Activated CD4-positive, CD25-positive, alpha-beta regulatory T cell treated with anti-CD3 and anti-CD28 coated beads, Interleukin-2, amount 50 U/mL, for 16 hours (primary cell): ENCODE data around the gene SLCO2A1.

Experiments
- DNase-seq: peaks from one replicate; pipeline ENCODE4 v3.0.0-alpha.2; 2020; ENCODE audit warnings: low read depth, low spot score

Gene SLCO2A1

DNA sequence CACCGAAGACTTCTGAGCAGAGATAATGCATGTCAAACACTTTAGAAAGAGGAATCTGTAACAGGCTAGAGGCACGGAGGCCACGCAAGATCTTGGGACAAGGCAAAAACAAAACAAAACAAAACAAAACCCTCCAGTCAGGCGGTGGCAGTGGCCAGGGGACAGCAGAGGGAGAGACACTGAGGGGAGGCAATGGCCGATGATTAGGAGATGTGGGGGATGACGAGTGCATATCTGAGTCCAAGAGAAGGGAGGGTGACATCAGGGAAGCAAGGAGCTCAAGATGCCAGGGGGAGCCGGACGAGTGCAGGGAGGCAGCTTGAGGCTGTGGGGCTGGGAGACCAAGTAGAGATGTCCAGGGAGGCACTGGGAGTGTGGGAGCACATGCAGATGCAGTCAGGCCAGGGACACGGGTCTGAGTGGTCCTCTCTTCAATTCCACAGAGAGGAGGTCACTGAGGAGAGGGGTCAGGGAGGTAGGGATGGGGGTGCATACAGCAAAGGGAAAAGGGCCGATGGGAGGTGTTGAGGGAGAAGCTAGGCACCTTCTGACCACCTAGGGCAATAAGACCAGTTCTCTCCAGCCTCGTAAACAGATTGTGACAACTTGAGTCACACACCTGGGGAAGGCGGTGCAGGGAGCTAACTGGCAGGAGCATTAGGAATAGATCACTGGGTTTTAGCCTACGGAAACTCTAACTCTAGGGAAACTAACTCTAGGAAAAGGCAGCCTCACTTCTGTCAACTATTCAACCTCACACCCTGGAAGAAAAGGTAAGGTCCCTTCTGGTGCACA, 29.6 kb downstream of the SLCO2A1 start:
- no peak for DNase-seq

DNA sequence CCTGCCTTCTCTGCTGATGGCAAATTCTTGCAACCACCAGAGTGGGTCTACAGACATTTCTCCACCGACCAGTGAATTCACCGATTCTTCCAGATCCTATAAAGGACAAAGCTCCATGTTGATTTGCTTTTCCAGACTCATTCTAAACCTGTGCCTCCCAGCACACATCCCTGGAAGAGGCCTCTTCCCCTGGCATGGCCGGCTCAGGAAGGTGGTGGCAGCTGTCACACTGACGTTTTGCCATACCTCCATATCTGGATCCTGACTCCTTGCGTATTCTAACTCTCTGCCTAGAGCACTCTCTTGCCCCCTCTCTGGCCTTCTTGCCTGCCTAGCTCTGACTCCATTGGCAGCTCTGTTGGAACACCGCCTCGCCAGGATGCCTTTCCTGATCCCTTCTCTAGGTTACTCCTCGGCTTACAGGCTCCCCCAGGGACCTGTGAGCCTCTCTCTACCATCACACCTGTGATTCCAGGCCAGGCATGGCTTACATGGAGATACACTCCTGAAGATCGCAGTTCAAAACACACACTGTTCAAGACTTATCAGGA, 31.0 kb downstream of the SLCO2A1 start:
- DNase-seq, result no peak

DNA sequence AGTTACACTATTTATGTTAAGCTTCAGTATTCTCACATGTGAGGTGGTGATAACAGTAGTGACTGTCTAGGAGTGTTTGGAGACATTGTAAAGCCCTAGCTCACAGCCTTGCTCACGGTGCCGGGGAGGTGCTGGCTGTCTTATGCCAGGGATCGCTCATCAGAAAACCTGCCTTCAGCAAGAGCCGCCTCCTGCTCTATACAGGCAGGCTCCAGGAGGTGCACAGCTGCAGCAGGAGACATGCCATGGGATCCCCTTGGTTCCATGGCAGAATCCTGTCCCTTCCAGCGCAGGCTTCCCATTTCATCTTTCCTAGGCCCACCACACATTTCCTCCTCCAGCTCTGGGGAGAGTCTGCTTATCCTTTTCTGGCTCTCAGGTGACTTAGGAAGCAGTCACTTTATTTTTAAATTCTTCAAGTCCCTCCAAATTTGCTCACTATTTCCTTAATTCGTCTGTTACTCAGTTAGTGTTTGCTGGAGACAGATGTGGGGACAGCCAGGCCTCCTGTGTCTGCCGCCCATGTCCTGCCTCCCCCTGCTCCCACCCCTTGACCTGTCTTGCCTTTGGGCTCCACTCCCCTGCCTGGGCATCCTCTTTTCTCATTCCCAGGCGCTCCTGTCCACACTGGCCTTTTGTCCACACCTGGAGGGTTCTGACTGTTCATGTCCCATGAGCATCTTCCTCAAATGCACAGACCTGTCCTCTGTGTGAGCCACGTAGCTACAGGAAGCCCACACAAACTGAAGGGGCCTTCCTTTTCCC, 31.7 kb downstream of the SLCO2A1 start:
- DNase-seq, result no peak

DNA sequence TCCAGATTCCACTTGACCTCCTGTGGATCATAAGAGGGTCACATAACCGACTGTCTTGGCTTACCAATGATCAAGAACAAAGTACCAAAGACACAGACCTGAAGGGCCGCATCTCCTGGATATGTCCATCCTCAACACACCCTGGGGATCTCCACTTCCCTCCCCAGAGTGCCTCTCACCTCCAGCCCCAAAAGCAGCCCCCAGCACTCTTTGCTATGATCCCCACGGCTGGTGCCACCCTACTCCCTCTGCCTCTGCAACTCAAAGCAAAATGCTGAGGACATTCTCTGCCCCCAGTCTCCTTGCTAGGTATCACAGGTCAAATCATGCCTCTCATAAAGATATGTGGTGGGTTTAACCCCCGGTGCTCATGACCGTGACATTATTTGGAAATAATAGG, 32.7 kb downstream of the SLCO2A1 start:
- no peak for DNase-seq

DNA sequence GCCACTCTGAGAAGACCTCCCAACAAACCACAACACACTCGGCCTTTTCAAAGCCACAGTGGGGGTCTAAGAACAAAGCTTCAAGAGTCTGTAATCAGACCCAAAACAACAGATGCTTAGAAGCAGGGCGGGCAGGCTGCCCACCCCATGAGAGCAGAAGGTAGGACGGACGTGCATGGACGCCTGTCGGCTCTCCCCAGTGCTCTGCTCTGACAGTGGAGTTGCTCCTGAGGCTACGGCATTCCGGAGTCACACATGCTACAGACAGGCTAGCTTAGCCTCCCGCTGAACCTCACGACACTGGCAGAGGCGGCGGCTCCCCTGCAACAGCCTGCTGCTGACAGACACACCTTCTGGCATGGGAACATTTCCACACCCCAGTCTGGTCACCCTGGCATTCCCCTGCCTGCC, 33.5 kb downstream of the SLCO2A1 start:
- DNase-seq, result no peak

DNA sequence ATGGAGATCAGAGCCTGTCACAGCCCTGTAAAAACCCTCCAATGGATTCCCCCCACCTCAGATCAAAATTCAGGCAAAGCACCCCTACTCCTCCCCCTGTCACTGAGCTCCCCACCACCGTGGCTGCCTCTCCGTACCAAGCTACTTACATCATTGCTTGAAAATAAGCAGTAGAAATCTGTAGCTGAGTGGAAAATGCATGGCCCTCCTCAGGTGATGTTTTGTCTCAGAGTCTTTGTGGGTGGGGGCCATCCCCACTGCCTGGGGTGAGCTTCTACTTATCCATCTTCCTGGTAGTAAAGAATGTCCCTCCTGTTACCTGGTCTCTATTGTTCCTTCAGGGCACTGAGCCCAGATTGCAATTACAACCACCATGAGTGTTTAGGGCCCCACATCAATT, 34.5 kb downstream of the SLCO2A1 start:
- DNase-seq, result no peak

DNA sequence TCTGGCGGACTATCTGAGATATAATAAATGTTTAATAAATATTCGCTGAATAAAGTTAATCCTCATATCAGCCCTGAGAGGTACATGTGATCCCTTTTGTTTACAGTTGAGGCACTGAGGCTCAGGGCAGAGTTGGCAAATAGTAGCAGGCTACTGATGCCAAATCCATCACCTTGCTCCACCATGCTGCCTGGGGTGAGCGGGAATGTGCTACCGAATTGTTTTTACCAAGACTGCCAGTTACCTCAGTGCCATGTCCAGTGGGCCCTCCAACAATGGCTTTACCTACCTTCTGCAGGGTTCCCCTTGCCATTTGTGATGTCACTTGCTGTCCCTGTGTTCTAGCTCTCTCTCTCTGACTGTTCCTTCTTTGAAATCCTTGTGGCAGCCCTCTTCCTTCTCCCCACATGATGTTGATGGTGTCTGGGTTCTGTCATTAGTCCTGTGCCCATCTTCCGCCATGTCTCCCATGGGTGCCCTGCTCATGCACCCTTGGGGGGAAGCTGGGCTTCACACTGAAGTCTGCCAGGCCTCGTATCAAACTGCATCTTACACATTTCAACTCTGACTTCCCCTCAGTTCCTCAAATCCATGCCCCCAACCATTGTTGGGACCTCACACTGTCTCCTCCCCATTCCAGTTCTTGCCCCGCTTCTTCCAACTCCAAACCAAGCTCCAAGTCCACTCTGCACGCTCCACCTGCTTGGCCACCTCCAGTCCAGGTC, 35.4 kb downstream of the SLCO2A1 start:
- DNase-seq, result no peak

DNA sequence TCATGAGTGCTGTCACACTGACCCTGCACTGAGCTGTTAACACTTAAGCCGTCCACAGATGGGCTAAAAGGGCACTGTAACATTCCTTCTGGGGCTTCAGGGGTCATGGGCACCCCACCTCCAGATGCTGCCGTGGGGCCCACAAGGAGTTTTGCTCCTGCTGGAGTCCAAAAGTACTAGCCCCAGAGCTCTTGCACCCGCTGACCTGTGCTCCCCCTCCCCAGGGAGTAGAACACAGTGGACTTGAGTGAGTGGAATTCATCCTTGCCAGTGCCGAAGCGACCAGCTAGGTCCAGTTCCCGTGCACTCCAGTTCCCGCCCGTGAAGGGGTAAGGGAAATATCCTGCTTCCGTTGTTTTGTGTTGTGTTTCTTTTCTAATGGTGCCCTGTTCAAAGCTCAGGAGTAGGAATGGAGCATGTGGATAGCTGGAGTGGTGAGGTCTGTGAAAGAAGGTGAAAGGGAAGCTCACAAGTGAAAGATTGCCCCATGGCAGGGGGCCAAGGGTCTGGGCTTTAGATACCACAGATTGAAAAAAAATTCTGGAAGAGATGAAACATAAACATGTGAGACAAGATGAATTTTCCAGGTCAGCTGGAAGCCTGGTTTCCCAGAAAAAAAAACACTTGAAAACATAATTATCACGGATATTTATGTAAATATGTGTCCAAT, 36.6 kb downstream of the SLCO2A1 start:
- no peak for DNase-seq

DNA sequence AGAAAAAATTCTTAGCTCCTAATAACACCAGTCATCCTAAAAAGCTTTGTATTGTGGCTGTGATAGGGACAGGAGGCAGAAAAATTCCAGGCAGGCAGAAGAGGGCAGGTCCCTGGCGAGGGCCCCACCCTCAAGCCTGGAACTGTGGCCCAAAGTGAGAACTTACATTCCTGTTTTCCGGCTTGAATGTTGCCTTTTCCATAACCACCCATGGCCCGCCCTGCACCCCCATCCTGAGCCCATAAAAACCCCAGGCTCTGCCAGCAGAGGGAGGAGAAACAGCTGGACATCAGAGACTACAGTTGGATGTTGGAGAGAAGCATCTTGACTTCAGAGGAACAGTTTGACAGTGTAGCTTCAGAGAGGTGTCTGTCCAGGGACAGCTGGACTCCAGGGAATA, 37.3 kb downstream of the SLCO2A1 start:
- DNase-seq, result no peak

DNA sequence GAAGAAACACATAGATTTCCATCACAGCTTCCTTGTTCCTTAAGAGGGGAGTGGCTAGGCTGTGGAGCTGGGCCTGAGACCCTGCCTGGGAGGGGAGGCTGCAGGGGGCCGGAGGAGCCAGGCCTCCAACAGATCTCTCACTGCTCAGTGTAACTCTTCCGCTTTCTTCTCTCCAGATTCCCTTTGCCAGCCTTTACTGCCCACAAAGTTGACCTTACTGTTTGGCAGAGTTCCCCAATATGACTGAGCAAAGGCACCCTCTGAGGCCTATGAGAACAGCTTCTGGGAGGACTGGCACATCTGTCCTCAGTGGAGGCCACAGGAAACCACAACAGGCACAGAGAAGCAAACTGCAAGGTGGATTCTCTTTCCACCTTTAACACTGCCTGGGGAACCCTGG, 38.1 kb downstream of the SLCO2A1 start:
- DNase-seq, result no peak

DNA sequence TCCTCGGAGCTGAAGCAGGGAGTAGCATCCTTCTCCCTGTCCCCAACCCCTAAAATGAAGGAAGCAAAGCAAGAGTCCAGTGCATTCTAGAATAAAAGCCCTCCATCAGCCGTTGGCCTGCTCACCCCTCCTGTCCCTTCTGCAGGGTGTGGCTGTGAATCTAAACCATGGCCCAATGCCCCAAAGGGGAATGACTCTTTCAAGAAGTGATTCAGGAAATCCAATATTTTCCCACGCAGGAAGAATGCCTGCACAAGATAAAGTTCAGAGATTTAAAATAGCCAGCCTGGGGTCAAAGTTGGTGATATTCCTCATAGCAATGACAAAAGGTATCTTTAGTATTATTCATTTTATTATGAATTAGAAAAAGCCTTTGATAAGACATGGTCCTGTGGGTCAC, 38.5 kb downstream of the SLCO2A1 start:
- DNase-seq, result no peak

DNA sequence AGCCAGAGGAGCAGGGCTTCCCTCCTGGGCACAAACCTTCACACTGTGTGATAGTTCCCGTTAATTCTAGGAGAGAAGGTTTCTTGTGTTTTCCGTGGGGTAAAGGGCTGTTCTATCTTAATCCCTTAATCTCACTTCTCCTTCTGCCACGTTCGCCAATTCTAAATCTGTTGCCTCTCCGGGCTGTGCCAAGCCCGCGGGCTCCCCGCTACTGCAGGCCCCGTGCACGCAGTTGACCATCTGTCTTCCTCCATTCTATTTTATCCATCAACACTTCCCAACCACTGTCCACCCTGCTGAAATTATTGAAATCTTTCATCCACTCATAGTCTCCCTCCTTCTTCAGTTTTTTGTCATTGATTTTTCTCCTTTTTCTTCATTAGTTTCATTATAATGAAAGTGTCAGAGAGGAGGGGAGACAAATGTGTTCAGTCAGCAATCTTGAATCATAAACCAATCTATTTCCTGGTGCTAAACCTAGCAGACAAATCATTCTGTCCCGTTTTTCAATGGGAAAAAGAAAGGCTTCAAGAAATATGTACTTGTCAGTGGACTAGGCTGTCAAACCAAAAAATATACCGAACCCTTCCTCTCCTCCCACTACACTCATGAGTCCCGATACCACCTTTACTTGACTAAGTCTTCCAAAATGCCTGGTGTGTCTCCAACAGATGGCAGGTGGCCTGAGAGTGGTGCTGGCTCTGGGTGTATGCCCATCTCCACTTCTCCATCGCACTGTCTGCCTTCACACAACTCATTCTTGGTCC, 39.6 kb downstream of the SLCO2A1 start:
- DNase-seq, result no peak

DNA sequence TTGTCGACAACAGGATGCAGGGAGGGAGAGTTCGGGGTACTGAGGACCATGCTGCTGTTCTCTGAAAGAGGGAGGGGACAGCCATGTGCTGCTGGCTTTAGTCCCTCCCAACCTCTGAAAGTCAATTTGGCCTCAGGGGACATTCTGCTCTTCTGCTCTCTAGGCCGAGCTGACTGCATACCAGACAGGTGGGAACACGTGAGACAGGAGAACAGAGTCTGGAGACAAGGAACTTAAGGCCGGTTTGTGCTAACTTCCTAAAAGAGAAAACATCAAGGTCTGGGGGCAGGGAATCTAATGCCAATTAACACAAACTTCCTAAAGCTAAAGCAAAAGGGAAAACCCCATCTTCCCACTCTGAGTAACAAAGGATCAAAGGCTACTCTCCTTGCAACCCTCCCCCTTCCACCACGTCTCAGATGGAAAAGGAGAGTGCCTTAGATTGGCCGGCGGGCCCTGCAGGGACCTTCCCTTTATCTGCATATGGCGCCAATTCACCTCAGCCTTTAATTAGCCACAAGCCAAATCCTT, 41.0 kb downstream of the SLCO2A1 start:
- no peak for DNase-seq

DNA sequence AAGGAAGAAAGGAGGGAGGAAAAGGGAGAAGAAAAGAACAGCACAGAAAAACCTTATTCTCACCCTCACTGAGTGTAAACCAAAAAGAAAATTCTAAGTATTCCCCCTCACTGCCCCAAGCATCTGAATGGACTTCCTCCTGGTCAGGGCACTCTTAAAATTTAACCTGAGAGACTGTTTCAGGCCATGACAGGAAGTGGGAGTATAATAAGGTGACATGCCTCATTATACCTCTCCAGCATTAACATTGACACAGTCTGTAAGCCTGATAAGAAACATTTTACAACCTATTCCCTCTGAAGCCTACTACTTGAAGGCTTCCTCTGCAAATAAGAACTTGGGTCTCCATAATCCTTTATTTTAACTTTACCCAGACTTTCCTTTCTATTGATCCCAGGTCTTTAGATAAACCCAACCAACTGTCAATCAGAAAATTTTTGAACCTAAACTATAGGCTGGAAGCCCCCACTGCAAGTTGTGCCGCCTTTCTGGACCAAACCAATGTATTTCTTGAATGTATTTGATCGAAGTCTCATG, 41.7 kb downstream of the SLCO2A1 start:
- DNase-seq, result no peak

DNA sequence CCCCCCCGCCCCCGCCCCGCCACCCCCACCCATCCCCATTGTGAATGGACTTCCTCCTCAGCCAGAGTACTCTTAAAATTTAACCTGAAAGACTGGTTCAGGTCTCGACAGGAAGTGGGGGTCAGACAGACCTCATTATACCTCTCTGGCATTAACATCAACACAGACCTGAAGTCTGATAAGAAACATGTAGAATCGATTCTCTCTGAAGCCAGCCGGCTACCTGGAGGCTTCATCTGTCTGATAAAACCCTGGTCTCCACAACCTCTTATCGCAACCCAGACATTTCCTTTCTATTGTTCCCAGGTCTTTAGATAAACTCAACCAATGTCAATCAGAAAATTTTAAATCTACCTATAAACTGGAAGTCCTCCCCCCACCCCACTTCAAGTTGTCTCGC, 42.6 kb downstream of the SLCO2A1 start:
- no peak for DNase-seq

DNA sequence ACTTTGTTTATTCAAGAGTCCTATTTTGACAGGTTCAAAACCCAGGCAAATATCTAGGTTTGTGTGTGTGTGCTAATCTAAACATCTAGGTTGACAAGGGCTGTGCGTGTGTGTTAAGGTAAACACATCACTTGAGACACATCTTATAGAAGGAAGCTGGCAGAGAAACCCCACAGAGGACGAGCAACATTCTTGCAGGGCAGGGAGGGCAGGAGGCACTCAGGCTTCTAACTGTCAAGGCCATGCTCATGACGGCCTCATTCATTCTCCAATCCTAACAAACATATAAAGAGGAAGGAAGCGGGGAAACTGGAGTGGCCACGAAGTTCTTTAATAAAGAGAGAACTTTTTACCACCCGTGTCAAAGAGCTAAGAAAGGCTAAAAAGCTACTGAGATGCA, 43.4 kb downstream of the SLCO2A1 start:
- no peak for DNase-seq

DNA sequence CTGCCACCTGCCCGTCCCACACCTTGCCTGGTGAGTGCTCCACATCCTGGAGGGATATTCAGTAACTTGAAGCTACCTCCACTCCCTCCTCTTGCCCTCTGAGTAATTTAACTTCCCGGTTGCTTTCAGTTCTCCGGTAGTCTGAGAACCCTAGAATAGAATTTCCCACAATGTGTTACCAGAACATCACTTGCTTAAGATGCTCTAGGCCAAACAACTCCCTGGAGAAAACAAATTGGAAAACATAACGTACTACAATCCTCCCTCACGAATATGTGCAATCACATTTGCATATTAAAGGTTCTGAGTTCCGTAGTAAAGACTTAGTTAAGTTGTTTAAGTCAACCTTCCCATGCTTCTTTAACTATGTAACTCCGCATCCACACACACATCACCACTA, 44.8 kb downstream of the SLCO2A1 start:
- DNase-seq, result no peak

DNA sequence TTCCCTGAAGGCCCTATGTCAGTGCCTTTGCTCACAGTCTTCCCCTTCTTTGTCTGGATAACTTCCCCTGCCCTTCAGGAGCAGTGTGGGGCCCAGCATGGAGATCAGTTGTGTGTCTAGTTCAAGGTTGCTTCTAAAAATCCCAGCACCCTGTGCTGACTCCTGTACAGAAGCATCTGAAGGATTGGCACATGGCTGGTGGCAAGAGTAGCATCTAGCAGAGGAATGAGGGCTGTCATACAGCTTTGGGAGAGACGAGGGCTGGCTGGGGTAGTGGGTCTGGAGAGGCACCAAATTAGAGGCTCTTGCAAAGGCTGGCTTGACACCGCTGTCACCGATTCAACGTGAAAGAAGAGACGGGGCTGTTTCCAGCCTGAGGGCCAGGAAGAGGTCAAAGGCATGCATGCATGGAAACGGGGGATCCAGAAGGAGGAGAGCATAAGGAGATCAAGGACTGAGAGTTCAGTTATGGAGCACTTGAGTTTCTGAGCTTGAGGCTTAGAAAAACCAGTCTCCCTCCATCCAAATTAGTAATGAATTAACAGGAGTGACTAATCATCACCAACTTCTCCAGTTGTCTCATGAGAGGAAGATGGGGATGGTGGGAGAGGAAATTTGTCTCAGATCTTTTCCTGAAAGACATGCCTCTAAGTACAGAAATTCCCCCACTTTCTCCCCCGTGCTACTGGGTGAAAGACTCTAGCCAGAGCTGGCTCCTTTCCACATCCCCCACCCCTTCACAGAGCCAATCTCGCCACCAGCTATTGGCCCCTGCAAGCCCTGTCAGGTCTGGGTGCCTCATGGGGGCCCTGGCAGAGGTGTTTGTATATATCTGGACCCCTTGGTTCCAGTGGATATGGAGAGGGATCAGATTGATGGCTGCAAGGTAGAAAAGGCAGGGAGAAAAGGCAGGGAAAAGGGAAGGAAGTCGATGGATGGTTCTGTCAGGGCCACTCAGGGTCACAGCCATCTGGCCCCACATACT, 45.9 kb downstream of the SLCO2A1 start:
- no peak for DNase-seq

DNA sequence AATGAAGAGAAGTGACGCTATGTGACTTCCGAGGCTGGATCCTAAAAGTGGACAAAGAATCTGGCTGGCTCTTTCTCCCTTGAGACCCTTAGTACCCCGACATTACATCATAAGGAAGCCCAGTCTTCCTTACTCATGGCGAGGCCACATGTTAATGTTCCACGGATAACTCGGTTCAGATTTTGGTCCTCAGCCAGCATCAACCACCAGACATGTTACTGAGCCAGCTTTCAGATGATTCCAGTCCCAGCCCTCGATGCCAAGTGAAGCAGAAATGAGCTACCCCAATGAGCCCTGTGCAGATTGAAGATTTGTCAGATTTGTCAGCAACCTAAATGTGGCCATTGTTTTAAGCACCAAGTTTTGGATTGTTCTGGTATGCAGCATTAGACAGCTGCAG, 46.6 kb downstream of the SLCO2A1 start:
- no peak for DNase-seq
